CD4-positive, alpha-beta T cell (primary cell): ENCODE measurements around the gene FOXD2. TPM values are rescaled to one million over a fixed set of nuclear protein-coding genes. Genes with fewer than 3 reads are reported as not detected.

Experiments used
- ATAC-seq: fragments of 200-7000 bp; cut with Tn5 transposase; one replicate; pipeline ENCODE4 v1.10.0; 2022; ENCODE audit warnings: mild to moderate bottlenecking; ENCODE audit not compliant: poor library complexity
- CTCF ChIA-PET: fragments of 350-600 bp; sonication (Branson Sonifier 250); formaldehyde crosslinking; loops from one replicate; lab custom pipeline; 2021; ENCODE audit warnings: antibody characterized with exemption, inconsistent platforms; lab: Charles Lee
- POLR2A ChIA-PET: fragments of 350-600 bp; sonication (Branson Sonifier 250); formaldehyde crosslinking; loops from one replicate; lab custom pipeline; 2021; ENCODE audit warnings: antibody characterized with exemption, inconsistent platforms; lab: Charles Lee
- DNase-seq, 14 experiments: peaks; one replicate each; pipeline ENCODE4 v3.0.0-alpha.2; 2013 to 2020; ENCODE audit warnings: mixed read lengths in 2 of 14
- H3K27ac ChIP-seq, 2 donors: one replicate each; pipeline versions ENCODE4 v1.5.1 to v1.7.0; 2013; ENCODE audit warnings: low read length in 2 of 2, low read depth in 1 of 2, mild to moderate bottlenecking in 1 of 2
- H3K27me3 ChIP-seq, 2 experiments: 1 replicate in 1 of 2; 2 replicates in 1 of 2; pipeline versions ENCODE4 v1.6.1 to v1.7.0; 2013; ENCODE audit warnings: low read length in 2 of 2, control low read depth in 1 of 2, mild to moderate bottlenecking in 1 of 2, moderate library complexity in 1 of 2; ENCODE audit not compliant: insufficient read depth in 2 of 2, control insufficient read depth in 1 of 2
- H3K36me3 ChIP-seq: one replicate; pipeline ENCODE4 v1.6.1; 2013; ENCODE audit warnings: low read length, control low read depth; ENCODE audit not compliant: insufficient read depth
- H3K4me1 ChIP-seq: one replicate; pipeline ENCODE4 v1.6.1; 2013; ENCODE audit warnings: low read length, control low read depth; ENCODE audit not compliant: insufficient read depth
- H3K4me3 ChIP-seq: one replicate; pipeline ENCODE4 v1.5.1; 2013; ENCODE audit warnings: mild to moderate bottlenecking, low read length, moderate library complexity
- H3K9me3 ChIP-seq, 2 experiments: 1 replicate in 1 of 2; 2 replicates in 1 of 2; pipeline versions ENCODE4 v1.6.1 to v1.7.0; 2013; ENCODE audit warnings: low read length in 2 of 2, mild to moderate bottlenecking in 2 of 2, control low read depth in 1 of 2, moderate library complexity in 1 of 2; ENCODE audit not compliant: control insufficient read depth in 1 of 2, insufficient read depth in 1 of 2
- H3K27ac Mint-ChIP-seq: one replicate; pipeline ENCODE4 v1.8.0; 2020; ENCODE audit warnings: mixed read lengths
- H3K27me3 Mint-ChIP-seq: one replicate; pipeline ENCODE4 v1.8.0; 2021; ENCODE audit warnings: mixed read lengths
- H3K36me3 Mint-ChIP-seq: one replicate; pipeline ENCODE4 v1.8.0; 2021; ENCODE audit warnings: low read depth, mixed read lengths
- H3K4me1 Mint-ChIP-seq: one replicate; pipeline ENCODE4 v1.8.0; 2021; ENCODE audit warnings: low read depth, mixed read lengths
- H3K4me3 Mint-ChIP-seq: one replicate; pipeline ENCODE4 v1.8.0; 2020; ENCODE audit warnings: mild to moderate bottlenecking, mixed read lengths
- H3K9me3 Mint-ChIP-seq: one replicate; pipeline ENCODE4 v1.8.0; 2020; ENCODE audit warnings: mixed read lengths
- intact Hi-C, 2 experiments: fragments of 100-400 bp; cut with DNase I in 1 of 2; cut with micrococcal nuclease in 1 of 2; formaldehyde crosslinking; loops; one replicate each; pipeline versions ENCODE4 v1.15.1 to v1.9.0; 2023 to 2025; cut with DNase I, micrococcal nuclease
- total RNA-seq, 174 experiments: library from RNA in 2 of 174; stranded (reverse) in 2 of 174; gene quantifications; one replicate each; pipeline ENCODE4 v1.2.3 and lab custom pipeline; 2021 to 2026
- TF ChIP-seq, protein P1 (sequence below): fragments of 200-600 bp; IDR thresholded peaks from one replicate; pipeline ENCODE4 v1.8.0; 2022; ENCODE audit warnings: antibody characterized with exemption, mild to moderate bottlenecking

Gene FOXD2
- total RNA-seq, 2 experiments from 2014 or later = 0.22 to 0.34 TPM

DNA sequence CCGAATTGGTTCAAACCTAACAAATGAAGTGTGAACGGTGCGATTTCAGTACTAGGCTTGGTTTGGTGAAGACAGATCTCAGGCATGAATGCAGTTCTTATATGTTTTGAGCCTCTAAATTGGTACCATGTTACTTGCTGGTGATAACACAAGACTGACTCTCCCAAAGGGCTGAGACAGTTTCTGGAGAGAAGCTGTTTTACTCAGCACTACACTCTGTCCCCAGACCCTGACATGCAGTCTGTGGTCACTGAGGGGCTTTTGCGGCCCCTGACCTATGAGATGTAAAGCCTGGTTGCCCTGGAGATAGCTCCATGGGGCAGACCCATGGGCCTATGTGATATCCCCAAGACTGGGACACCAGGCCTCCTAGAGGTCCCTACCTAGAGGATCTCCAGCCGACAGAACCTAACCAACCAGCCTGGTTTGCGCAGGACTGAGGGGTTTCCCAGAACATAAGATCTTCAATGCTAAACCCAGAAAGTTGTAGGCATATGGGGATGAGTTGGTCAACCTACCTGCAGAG is 41.1 kb upstream of the FOXD2 start:
- TF ChIP-seq, protein P1, sequence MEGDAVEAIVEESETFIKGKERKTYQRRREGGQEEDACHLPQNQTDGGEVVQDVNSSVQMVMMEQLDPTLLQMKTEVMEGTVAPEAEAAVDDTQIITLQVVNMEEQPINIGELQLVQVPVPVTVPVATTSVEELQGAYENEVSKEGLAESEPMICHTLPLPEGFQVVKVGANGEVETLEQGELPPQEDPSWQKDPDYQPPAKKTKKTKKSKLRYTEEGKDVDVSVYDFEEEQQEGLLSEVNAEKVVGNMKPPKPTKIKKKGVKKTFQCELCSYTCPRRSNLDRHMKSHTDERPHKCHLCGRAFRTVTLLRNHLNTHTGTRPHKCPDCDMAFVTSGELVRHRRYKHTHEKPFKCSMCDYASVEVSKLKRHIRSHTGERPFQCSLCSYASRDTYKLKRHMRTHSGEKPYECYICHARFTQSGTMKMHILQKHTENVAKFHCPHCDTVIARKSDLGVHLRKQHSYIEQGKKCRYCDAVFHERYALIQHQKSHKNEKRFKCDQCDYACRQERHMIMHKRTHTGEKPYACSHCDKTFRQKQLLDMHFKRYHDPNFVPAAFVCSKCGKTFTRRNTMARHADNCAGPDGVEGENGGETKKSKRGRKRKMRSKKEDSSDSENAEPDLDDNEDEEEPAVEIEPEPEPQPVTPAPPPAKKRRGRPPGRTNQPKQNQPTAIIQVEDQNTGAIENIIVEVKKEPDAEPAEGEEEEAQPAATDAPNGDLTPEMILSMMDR = no peak
- no peak for DNase-seq
- CTCF ChIA-PET = no interaction called here

DNA sequence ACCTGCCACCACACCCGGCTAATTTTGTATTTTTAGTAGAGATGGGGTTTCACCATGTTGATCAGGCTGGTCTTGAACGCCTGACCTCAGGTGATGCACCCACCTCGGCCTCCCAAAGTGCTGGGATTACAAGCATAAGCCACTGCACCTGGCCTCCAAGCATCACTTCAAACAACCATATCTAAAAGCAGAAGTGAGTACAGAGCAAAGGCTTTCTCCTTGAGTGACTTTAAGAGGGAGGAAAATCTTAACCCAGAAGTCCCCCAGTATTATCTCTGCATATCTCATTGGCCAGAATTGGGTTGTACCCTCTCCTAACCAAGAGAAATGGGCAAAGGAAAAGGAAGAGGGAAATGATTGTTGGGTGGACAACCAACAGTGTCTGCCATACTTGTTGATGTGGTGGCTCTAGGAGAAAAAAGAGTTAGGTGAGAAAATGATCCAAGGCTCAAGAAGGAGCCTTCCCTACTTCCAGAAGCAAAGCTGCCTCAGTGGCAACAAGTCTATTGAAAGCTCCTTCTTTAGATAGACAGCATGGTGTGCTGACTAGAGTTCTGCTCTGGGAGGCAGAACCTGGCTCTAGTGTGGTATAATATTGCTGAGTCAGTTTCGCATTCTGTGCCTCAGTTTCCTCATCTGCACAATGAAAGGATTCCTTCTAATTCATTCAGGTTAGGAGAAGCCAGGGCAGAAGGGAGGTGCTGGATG is 38.6 kb upstream of the FOXD2 start:
- H3K27me3 ChIP-seq = peaks cover 6 to 8% of the 10 kb centered on the region in 2 experiments
- H3K9me3 ChIP-seq = no peaks in the 10 kb centered on the region
- H3K36me3 ChIP-seq = no peaks in the 10 kb centered on the region
- no peaks in the 10 kb centered on the region for H3K36me3 Mint-ChIP-seq
- CTCF ChIA-PET = no interaction called here
- intact Hi-C loops = no loop called here
- no peak overlapping the region for H3K4me3 ChIP-seq
- no peak overlapping the region for H3K27ac Mint-ChIP-seq
- no peak for ATAC-seq
- no peaks in the 10 kb centered on the region for H3K9me3 Mint-ChIP-seq
- no peaks in the 10 kb centered on the region for H3K4me1 ChIP-seq
- no peak overlapping the region for H3K27ac ChIP-seq
- DNase-seq = no peak
- TF ChIP-seq, protein P1 = no peak
- POLR2A ChIA-PET = no interaction called here
- no peak overlapping the region for H3K4me3 Mint-ChIP-seq
- peaks cover 53% of the 10 kb centered on the region for H3K27me3 Mint-ChIP-seq
- H3K4me1 Mint-ChIP-seq = no peaks in the 10 kb centered on the region

More for the DNA sequence above, 41.1 kb upstream of the FOXD2 start:
- POLR2A ChIA-PET = no interaction called here
- H3K27me3 Mint-ChIP-seq = peaks cover 48% of the 10 kb centered on the region
- Histone ChIP-seq H3K27me3 (peaks cover 6 to 8% of the 10 kb centered on the region in 2 experiments), H3K4me3 (no peak overlapping the region), H3K9me3 (no peaks in the 10 kb centered on the region), H3K4me1 (no peaks in the 10 kb centered on the region), H3K36me3 (no peaks in the 10 kb centered on the region), H3K27ac (no peak overlapping the region)
- no peak overlapping the region for H3K4me3 Mint-ChIP-seq
- no peaks in the 10 kb centered on the region for H3K4me1 Mint-ChIP-seq
- intact Hi-C loops = no loop called here
- H3K27ac Mint-ChIP-seq = no peak overlapping the region
- no peaks in the 10 kb centered on the region for H3K9me3 Mint-ChIP-seq
- ATAC-seq = no peak
- no peaks in the 10 kb centered on the region for H3K36me3 Mint-ChIP-seq

DNA sequence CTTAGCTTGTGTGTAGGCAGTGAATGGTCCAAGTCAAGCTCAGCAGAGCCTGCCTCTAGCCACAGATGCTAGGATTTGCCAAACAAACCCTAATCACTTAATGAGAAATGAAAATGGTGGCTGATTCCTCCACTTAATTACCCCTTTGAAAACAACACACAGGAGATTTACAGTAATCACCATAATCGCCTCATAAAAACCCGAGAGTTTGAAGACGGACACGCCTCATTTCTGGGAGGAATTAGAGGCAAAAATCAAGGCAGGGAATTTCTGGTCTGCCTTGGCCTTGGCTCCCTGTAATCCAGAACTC is 38.0 kb upstream of the FOXD2 start:
- DNase-seq (no peak), ATAC-seq (no peak)
- Mint-ChIP-seq H3K27ac (no peak overlapping the region), H3K9me3 (no peaks in the 10 kb centered on the region), H3K36me3 (no peaks in the 10 kb centered on the region), H3K27me3 (peaks cover 51% of the 10 kb centered on the region), H3K4me3 (no peak overlapping the region), H3K4me1 (no peaks in the 10 kb centered on the region)
- Histone ChIP-seq H3K4me3 (no peak overlapping the region), H3K27me3 (peaks cover 6 to 10% of the 10 kb centered on the region in 2 experiments), H3K27ac (no peak overlapping the region), H3K36me3 (no peaks in the 10 kb centered on the region), H3K4me1 (no peaks in the 10 kb centered on the region), H3K9me3 (no peaks in the 10 kb centered on the region)
- intact Hi-C loops = no loop called here
- TF ChIP-seq, protein P1 = no peak
- ChIA-PET CTCF (no interaction called here), POLR2A (no interaction called here)
